Thyroid gland (tissue), 4 donors: ENCODE results near the gene GARNL3. TPM values are rescaled to one million over a fixed set of nuclear protein-coding genes. Genes with fewer than 3 reads are reported as not detected.

Source experiments
- DNase-seq, 2 donors: peaks; one replicate each; pipeline ENCODE4 v3.0.0-alpha.2; 2019
- H3K27ac ChIP-seq, 3 donors: fragments of 200-600 bp; sonication (generic); 1 replicate in 2 of 3; 2 replicates in 1 of 3; pipeline ENCODE4 v1.5.1; 2016 to 2019; ENCODE audit warnings: mild to moderate bottlenecking in 1 of 3, moderate library complexity in 1 of 3
- H3K27me3 ChIP-seq: fragments of 200-600 bp; sonication (generic); one replicate; pipeline ENCODE4 v1.5.1; 2019
- H3K36me3 ChIP-seq, 2 donors: fragments of 200-600 bp; sonication (generic); one replicate each; pipeline ENCODE4 v1.5.1; 2016 to 2019
- H3K4me1 ChIP-seq, 2 donors: fragments of 200-600 bp; sonication (generic); one replicate each; pipeline ENCODE4 v1.5.1; 2017 to 2019
- H3K4me3 ChIP-seq, 3 donors: fragments of 200-600 bp; sonication (generic); replicated peaks in 1 of 3; 1 replicate in 2 of 3; 2 replicates in 1 of 3; pipeline ENCODE4 v1.5.1; 2016; ENCODE audit warnings: mild to moderate bottlenecking in 1 of 3
- H3K9me3 ChIP-seq: fragments of 200-600 bp; sonication (generic); one replicate; pipeline ENCODE4 v1.5.1; 2017
- POLR2A ChIP-seq, 2 donors: fragments of 450-650 bp; IDR thresholded peaks; one replicate each; pipeline ENCODE4 v1.6.1; 2017; ENCODE audit warnings: antibody characterized with exemption in 2 of 2, mild to moderate bottlenecking in 2 of 2, moderate library complexity in 1 of 2
- WGBS, 2 donors: methylation state at CpG; one replicate each; pipeline ENCODE4 v1.1.5; 2017; 5-methylcytosine and 5-hydroxymethylcytosine counted together
- intact Hi-C: fragments of 100-400 bp; cut with DNase I; formaldehyde crosslinking; loops from one replicate; pipeline ENCODE4 v1.15.1; 2023
- total RNA-seq, 4 donors: library from RNA; depleted of rRNA; stranded (reverse); fragments of >200 nt; gene quantifications; one replicate each; pipeline ENCODE4 v1.2.3, GENCODE V29; 2016
- TF ChIP-seq, protein P1 (sequence below), 6 experiments: fragments of 200-600 bp in 3 of 6; fragments of 450-650 bp in 3 of 6; sonication (generic) in 3 of 6; IDR thresholded peaks; one replicate each; pipeline ENCODE4 v1.5.1; 2016 to 2019; ENCODE audit warnings: antibody characterized with exemption in 6 of 6, mild to moderate bottlenecking in 2 of 6, inconsistent platforms in 1 of 6, moderate library complexity in 1 of 6

Gene GARNL3
- total RNA-seq, 4 donors from 2014 or later = 14.6 to 49.1 (median 20.1) TPM

DNA sequence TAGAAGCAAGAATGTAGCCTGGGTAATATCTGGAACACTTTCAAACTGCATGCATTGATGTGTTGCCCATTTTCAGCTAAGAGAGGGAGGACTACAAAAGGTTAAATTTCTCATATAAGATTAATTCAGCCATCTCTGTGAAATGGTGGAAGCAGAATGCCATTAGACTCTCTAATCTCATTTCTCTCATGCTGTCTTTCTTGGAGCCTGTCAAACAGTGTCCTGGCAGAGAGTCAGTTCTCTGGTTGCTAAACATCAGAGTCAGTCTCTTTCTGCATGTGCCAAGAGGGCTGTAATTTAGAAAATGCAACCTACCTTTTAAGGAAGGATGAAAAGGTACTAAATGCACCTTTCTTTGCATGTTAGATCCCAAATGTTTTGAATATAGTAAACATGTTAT, 910 bp upstream of the GARNL3 start:
- peaks cover 15 to 24% of the 10 kb centered on the region in 2 donors for H3K4me1 ChIP-seq
- intact Hi-C loops = no loop called here

DNA sequence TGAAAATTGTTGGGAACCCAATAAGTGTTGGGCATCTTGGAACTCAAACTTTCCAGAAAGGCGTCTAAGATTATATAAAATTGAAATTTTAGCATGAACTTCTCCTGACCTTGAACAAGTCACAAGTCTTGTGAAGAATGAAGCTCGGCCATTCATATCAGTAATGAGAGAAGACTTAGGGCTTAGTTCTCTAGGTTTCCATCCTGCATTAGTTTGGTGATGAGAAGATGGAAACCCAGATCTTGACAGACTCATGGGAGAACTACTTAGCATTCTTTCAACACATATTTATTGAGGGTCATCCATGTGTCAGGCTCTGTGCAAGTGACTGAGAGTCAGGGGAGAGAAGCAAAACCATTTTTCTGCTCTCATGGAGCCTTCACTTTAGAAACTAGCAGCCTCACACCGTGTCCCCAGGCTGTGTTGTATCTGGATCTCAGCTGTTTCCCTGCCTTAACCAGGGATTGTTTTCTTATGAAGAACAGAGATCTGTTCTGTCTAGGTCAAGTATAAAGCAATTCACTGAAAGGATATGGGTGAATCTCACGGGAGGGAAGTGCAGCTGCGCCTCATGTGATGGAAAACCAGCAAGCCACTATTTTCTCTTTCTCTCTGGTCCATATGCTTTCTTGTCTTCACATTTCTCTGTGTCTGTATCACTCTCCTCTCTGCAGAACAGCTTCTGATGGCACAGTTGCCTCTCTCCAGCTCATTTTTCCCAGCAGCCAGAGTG, 3.4 kb downstream of the GARNL3 start:
- WGBS, 2 donors = 77 to 79% methylated on average over 5 of the region's 5 CpGs
- Histone ChIP-seq H3K27me3 (no peaks in the 10 kb centered on the region), H3K27ac (no peak overlapping the region), H3K4me3 (no peak overlapping the region), H3K9me3 (no peaks in the 10 kb centered on the region), H3K4me1 (peaks cover 15 to 21% of the 10 kb centered on the region in 2 donors), H3K36me3 (no peaks in the 10 kb centered on the region)
- no peak for DNase-seq
- no peak for TF ChIP-seq POLR2A (IDR thresholded peaks at IDR 0.05)
- TF ChIP-seq, protein P1, sequence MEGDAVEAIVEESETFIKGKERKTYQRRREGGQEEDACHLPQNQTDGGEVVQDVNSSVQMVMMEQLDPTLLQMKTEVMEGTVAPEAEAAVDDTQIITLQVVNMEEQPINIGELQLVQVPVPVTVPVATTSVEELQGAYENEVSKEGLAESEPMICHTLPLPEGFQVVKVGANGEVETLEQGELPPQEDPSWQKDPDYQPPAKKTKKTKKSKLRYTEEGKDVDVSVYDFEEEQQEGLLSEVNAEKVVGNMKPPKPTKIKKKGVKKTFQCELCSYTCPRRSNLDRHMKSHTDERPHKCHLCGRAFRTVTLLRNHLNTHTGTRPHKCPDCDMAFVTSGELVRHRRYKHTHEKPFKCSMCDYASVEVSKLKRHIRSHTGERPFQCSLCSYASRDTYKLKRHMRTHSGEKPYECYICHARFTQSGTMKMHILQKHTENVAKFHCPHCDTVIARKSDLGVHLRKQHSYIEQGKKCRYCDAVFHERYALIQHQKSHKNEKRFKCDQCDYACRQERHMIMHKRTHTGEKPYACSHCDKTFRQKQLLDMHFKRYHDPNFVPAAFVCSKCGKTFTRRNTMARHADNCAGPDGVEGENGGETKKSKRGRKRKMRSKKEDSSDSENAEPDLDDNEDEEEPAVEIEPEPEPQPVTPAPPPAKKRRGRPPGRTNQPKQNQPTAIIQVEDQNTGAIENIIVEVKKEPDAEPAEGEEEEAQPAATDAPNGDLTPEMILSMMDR (IDR thresholded peaks at IDR 0.05) = no peak
- intact Hi-C loops = no loop called here

More for the DNA sequence above, 910 bp upstream of the GARNL3 start:
- H3K27ac ChIP-seq = peak overlapping the region in 2 of 3 donors; percentile 5 to 7
- DNase-seq = peak; percentile 24 to 40
- no peaks in the 10 kb centered on the region for H3K9me3 ChIP-seq
- no peak for TF ChIP-seq POLR2A (IDR thresholded peaks at IDR 0.05)
- H3K36me3 ChIP-seq = no peaks in the 10 kb centered on the region
- no peaks in the 10 kb centered on the region for H3K27me3 ChIP-seq
- H3K4me3 ChIP-seq = no peak overlapping the region

DNA sequence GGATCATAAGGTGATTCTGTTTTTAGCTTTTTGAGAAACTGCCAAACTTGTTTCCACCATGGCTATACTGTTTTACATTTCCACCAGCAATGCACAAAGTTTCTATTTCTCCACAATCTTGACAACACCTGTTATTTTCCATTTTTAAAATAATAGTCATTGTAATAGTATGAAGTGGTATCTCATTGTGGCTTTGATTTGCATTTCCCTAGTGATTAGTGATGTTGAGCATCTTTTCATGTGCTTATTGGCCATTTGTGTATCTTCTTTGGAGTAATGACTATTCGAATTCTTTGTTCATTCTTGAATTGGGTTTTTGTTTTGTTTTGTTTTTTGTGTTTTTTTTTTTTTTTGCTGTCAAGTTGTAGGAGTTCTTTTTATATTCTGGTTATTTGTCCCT, 4.9 kb downstream of the GARNL3 start:
- Histone ChIP-seq H3K9me3 (no peaks in the 10 kb centered on the region), H3K27ac (no peak overlapping the region), H3K36me3 (no peaks in the 10 kb centered on the region), H3K4me3 (no peak overlapping the region), H3K4me1 (peaks cover 5 to 6% of the 10 kb centered on the region in 2 donors), H3K27me3 (no peaks in the 10 kb centered on the region)
- intact Hi-C loops = no loop called here
- DNase-seq = no peak
- TF ChIP-seq, protein P1 (IDR thresholded peaks at IDR 0.05) = no peak
- TF ChIP-seq POLR2A (IDR thresholded peaks at IDR 0.05) = no peak
- 90 to 97% methylated on average over 1 of the region's 1 CpG for WGBS, 2 donors

DNA sequence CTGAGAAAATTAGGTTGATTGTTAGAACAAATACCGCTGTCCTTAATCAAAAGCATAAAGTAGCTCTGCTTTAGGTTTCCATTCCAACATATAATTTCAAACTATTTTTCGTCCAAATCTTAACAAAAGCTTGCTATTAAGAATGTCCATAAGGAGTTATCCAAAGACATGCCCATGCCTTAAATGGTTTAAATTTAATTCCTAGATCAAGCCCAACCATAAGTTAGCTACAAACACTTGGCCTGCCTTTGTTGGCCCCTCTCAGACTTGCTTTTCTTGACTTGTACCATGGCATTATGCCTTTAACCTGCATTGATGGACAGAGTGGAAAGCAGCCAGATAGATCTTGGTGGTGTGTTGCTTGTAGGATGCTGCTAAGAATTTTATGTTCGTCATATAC, 8.8 kb downstream of the GARNL3 start:
- DNase-seq = no peak
- Histone ChIP-seq H3K9me3 (no peaks in the 10 kb centered on the region), H3K27ac (no peak overlapping the region), H3K36me3 (no peaks in the 10 kb centered on the region), H3K4me3 (no peak overlapping the region), H3K4me1 (peaks cover 0 to 8% of the 10 kb centered on the region in 2 donors), H3K27me3 (no peaks in the 10 kb centered on the region)
- WGBS, 2 donors = 91 to 94% methylated on average over 3 of the region's 3 CpGs
- TF ChIP-seq, protein P1 (IDR thresholded peaks at IDR 0.05) = no peak
- TF ChIP-seq POLR2A (IDR thresholded peaks at IDR 0.05) = no peak
- intact Hi-C loops = no loop called here

DNA sequence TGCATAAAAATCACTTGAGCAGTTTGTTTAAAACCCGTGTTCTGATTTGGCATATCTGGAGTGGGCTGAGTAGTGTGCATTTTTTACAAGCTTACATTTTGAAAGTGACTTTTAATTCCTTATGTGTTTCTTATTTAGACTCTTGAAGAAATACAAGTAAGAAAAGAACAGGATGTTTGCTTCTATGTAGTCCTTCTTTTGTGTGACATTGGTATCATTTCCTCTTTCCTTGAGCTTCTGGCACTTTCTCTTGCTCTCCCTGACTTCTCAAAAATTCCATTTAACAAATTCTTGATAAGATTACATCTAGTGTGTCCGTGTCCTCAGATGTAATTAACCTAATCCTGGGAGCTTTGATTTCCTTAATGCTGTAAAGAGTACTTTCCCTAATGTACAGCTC, 12.5 kb downstream of the GARNL3 start:
- Histone ChIP-seq H3K27me3 (no peaks in the 10 kb centered on the region), H3K27ac (no peak overlapping the region), H3K4me3 (no peak overlapping the region), H3K9me3 (no peaks in the 10 kb centered on the region), H3K4me1 (peaks cover 0 to 8% of the 10 kb centered on the region in 2 donors), H3K36me3 (no peaks in the 10 kb centered on the region)
- 56 to 73% methylated on average over 2 of the region's 2 CpGs for WGBS, 2 donors
- TF ChIP-seq POLR2A (IDR thresholded peaks at IDR 0.05) = no peak
- TF ChIP-seq, protein P1 (IDR thresholded peaks at IDR 0.05) = no peak
- intact Hi-C loops = no loop called here
- no peak for DNase-seq
